DMS79 (cell line): ENCODE measurements around the gene STX12.
"Not testable (repeated sequence)": the region's sequence is repeated elsewhere in the genome, so short reads cannot be mapped to it uniquely, and the experiment has no call there.

Source experiments
- DNase-seq: peaks from one replicate; lab custom pipeline; 2025; lab: John Stamatoyannopoulos, UW

STX12 gene

DNA sequence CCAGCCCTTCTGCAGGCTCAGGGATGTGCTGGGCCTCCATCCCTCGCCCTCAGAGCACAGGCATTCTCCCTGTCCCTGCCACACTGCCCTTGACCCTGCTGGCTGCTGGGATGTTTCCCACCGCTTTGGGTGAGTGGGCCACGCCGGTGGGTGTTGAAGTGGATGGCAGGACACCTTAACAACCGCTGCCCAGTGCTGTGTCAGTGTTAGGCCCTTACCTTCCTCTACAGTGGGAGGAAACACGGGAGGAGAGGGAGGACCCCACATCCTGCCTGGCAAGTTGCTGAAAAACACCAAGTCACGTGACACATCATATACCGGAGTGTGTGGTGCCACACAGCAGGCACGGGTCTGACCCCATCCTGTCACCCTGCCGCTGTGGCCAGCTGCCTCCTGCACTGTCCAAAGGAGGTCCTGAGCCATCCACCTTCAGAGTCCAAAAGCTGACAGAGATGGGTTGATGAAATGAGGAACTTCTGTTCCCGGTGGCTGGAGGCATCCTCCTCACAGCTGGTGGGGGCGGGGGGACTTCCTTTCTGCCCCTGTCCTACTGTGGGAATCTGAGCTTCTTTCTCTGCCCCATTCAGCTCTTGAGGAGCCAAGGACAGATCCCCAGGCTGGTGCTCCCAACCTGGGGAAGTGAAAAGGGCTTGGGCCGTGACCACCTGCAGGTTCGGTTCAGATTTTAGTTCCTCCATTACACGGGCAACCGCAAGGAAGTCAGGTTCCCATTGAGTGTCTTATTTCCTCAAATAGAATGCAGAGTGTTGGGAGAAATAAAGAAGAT lies 96.1 kb downstream of the STX12 start:
- DNase-seq: no peak

- no peak for DNase-seq
Observed at GRCh38 chr1:27869719-27870085, 96.7 kb downstream of the STX12 start.

DNA sequence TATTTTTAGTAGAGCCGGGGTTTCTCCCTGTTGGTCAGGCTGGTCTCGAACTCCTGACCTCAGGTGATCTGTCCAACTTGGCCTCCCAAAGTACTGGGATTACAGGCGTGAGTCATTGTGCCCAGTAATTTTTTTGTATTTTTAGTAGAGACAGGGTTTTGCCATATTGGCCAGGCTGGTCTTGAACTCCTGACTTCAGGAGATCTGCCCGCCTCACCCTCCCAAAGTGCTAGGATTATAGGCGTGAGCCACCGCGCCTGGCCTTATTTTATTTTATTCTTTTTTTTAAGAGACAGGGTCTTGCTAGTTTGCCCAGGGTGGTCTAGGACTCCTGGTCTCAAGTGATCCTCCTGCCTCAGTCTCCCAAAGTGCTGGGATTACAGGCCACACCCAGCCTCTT lies 98.1 kb downstream of the STX12 start:
- not testable (repeated sequence) for DNase-seq

DNA sequence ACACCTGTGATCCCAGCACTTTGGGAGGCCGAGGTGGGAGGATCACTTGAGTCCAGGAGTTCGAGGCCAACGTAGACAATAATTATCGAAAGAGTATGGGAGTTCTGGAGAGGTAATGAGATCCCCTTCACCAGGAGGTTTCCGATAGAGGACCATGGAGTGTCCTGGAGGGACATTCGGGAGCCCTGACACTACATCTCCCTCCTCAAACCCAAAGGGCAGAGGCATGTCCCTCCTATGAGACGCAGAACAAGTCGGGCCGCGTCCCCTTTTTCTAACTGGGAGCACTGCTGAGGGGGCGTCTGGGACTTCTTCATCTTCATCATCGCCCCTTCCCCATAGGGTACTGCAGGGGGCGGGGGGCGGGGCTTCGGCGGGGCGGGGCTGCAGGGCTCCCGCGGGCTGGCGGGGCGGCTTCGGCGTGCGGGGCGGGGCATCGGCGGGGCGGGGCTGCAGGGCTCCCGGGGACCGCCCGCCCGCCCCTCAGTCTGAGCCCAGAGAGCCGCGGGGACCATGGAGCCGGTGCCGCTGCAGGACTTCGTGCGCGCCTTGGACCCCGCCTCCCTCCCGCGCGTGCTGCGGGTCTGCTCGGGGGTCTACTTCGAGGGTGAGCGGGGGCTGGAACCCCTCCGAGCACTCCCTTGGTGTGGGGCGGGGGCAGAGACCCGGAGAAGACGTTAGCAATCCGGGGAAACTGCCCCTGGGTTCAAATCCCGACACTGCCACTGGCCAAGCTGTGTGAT lies 99.2 kb downstream of the STX12 start, which contains the start of gene THEMIS2:
THEMIS2 (plus strand) TSS at position 486 of the 743 bp plus-strand sequence; CDS start at position 514, 28 bp downstream.
- DNase-seq: no peak

DNA sequence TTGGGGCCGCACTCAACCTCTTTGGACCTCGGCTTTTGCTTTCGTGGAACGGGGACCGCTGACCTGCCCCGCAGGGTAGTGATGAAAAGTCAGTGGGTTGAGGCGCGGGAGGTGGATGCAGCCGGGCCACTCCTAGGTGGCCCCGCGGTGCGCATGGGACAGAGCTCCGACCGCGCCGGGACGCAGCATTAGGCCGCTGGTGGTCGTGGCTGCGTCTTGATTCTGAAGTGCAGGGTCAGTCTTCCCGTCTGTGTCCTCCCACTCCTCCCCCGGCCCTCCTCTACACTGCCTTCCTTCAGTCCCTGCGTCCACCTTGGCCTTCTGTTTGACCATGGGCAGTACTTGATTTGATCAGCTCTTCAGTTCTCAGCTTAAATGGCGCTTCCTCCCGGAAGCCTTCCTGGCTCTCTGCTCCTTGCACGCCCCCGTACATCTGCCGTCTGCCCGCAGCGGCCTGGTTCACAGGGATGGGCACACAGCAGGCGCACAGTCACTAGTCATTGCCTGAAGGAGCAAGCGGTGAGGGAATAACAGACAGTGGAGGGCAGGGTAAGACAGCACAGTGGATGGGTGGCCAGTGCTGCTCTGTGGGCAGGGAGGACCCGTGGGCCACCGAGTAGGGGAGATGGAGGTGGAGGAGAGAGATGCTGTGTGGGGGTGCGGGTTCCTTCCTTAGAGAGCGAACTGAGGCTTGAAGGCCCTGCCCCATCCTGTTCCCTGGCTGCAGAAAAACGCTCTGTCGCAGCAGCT lies 100.0 kb downstream of the STX12 start:
- DNase-seq: no peak

- no peak for DNase-seq
Observed at GRCh38 chr1:27873671-27874384, 100.8 kb downstream of the STX12 start.
